ENCODE data around the gene LDLRAD4. TPM values are rescaled to one million over a fixed set of nuclear protein-coding genes. Genes with fewer than 3 reads are reported as not detected.

The LDLRAD4 gene
- polyA plus RNA-seq, 1 of the 3 experiments (the other 2 are of a cell fraction) = 0.16 TPM

DNA sequence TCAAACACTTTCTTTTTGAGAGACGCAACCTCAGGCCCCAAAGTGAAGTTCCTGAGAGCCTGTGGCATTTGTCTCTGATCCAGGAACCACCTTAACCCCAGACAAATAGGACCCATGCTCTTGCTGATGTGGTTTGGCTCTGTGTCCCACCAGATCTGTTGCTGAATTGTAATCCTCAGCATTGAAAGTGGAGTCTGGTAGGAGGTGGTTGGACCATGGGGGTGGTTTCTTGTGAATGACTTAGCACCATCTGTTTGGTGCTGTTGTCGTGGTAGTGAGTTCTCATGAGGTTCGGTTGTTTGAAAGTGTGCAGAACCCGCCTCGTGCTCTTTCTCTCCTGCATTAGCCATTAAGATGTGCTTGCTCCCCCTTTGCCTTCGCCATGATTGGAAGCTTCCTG, 255.2 kb downstream of the LDLRAD4 start (continued):
- TF ChIP-seq SIN3A (IDR thresholded peaks at IDR 0.05; ENCODE audit: borderline replicate concordance, low read depth, low read length) (no peak), TEAD4 (IDR thresholded peaks at IDR 0.05; ENCODE audit: borderline replicate concordance, insufficient read depth) (no peak), MEF2A (IDR thresholded peaks at IDR 0.05; ENCODE audit: borderline replicate concordance, low read depth) (no peak), CHD2 (IDR thresholded peaks at IDR 0.05; ENCODE audit: low read length, partially characterized antibody) (no peak), POLR2AphosphoS5 (IDR thresholded peaks at IDR 0.05; ENCODE audit: low read depth, low read length) (no peak), FOSL2 (IDR thresholded peaks at IDR 0.05; ENCODE audit: borderline replicate concordance, low read depth) (no peak), RFX5 (IDR thresholded peaks at IDR 0.05; ENCODE audit: low read length) (no peak)
- TF ChIP-seq, protein P1, sequence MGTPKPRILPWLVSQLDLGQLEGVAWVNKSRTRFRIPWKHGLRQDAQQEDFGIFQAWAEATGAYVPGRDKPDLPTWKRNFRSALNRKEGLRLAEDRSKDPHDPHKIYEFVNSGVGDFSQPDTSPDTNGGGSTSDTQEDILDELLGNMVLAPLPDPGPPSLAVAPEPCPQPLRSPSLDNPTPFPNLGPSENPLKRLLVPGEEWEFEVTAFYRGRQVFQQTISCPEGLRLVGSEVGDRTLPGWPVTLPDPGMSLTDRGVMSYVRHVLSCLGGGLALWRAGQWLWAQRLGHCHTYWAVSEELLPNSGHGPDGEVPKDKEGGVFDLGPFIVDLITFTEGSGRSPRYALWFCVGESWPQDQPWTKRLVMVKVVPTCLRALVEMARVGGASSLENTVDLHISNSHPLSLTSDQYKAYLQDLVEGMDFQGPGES (IDR thresholded peaks at IDR 0.05; ENCODE audit: low read depth, low read length) = no peak
- TF ChIP-seq, protein P2, sequence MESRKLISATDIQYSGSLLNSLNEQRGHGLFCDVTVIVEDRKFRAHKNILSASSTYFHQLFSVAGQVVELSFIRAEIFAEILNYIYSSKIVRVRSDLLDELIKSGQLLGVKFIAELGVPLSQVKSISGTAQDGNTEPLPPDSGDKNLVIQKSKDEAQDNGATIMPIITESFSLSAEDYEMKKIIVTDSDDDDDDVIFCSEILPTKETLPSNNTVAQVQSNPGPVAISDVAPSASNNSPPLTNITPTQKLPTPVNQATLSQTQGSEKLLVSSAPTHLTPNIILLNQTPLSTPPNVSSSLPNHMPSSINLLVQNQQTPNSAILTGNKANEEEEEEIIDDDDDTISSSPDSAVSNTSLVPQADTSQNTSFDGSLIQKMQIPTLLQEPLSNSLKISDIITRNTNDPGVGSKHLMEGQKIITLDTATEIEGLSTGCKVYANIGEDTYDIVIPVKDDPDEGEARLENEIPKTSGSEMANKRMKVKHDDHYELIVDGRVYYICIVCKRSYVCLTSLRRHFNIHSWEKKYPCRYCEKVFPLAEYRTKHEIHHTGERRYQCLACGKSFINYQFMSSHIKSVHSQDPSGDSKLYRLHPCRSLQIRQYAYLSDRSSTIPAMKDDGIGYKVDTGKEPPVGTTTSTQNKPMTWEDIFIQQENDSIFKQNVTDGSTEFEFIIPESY (IDR thresholded peaks at IDR 0.05; ENCODE audit: borderline replicate concordance, low read depth) = no peak

DNA sequence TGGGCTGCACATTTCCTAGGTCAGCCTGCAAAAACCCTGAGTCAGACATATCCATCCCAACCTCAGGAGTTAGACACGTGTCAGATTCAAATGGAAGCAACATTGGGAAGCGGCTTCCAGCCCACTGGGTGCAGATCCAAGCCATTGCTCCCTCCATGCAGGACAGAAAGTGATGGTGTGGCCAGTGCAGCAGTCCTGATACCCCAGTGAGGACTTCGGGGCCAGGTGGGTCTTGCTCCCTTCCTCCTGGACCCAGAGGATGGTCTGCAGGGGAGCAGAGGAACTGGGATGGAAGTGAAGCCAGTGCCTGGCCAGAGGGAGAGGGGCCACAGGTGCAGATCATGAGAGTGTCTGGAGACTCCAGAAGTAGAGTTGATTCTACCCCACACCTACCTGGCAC, 255.8 kb downstream of the LDLRAD4 start:
- TF ChIP-seq NRF1 (IDR thresholded peaks at IDR 0.05; ENCODE audit: low read depth, low read length) (no peak), TEAD4 (IDR thresholded peaks at IDR 0.05; ENCODE audit: borderline replicate concordance, insufficient read depth) (no peak), GABPA (IDR thresholded peaks at IDR 0.05; ENCODE audit: low read depth) (no peak), FOSL2 (IDR thresholded peaks at IDR 0.05; ENCODE audit: borderline replicate concordance, low read depth) (no peak)
- no peaks in the 10 kb centered on the region for H3K36me3 ChIP-seq (replicated peaks in 1 of 2; ENCODE audit: control insufficient read depth in 1 of 2, insufficient read depth in 2 of 2, low read length in 1 of 2)
- POLR2A ChIA-PET = no interaction called here
- no peaks in the 10 kb centered on the region for H3F3A ChIP-seq (replicated peaks; ENCODE audit: insufficient read depth)
- H3K9me2 ChIP-seq = no peaks in the 10 kb centered on the region
- H4K20me1 ChIP-seq (ENCODE audit: insufficient read depth) = no peaks in the 10 kb centered on the region
- H3K4me2 ChIP-seq = no peak overlapping the region
- H3K4me1 ChIP-seq (ENCODE audit: control insufficient read depth in 1 of 2, insufficient read depth in 2 of 2, low read depth in 1 of 2, low read length in 1 of 2) = peaks cover 0 to 31% of the 10 kb centered on the region in 2 experiments; a peak in 2 of 4 replicates
- H2AFZ ChIP-seq (ENCODE audit: low read depth) = no peak overlapping the region
- DNase-seq = no peak
- H3K4me3 ChIP-seq (ENCODE audit: low read depth in 2 of 2, low read length in 1 of 2) = no peak overlapping the region
- H3K27me3 ChIP-seq (ENCODE audit: insufficient read depth) = no peaks in the 10 kb centered on the region
- WGBS (ENCODE audit: low lambda C conversion rate) = 44% methylated on average over 3 of the region's 3 CpGs
- CTCF ChIA-PET = no interaction called here
- H3K27ac ChIP-seq (ENCODE audit: low read depth in 2 of 2, low read length in 1 of 2) = no peak overlapping the region; a peak in 1 of 4 replicates
- no peaks in the 10 kb centered on the region for H3K9me3 ChIP-seq
- H3K79me2 ChIP-seq (ENCODE audit: insufficient read depth) = no peaks in the 10 kb centered on the region
- H3K9ac ChIP-seq = no peak overlapping the region

DNA sequence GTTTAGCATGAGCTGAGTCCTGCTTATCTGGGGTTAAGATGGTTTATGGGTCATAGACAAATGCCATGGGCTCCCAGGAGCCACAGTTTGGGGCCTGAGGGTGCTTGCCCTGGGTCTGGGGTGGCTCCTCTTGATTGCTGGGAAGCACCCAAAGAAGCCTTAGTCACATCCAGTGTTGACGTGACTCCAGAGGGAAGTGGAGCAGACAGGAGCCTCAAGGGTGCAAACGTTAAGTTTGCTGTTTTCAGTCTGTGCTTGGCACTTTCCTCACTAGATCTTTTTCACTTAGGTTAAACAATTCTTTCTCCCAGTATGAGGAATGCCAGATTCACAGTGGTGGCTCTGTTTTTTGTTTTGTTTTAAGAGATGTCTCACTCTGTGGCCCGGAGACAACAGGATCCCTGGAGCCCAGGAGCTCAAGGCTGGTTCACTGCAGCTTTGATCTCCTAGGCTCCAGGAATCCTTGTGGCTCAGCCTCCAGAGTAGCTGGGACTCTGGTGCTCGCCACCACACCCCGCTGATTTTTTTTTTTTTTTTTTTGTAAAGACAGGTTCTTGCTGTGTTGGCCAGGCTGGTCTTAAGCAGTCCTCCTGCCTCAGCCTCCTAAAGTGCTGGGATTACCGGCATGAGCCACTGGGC, 256.5 kb downstream of the LDLRAD4 start:
- POLR2A ChIA-PET = no interaction called here
- no peak overlapping the region for H3K4me3 ChIP-seq (ENCODE audit: low read depth in 2 of 2, low read length in 1 of 2)
- no peaks in the 10 kb centered on the region for H3K27me3 ChIP-seq (ENCODE audit: insufficient read depth)
- no peaks in the 10 kb centered on the region for H3K36me3 ChIP-seq (replicated peaks in 1 of 2; ENCODE audit: control insufficient read depth in 1 of 2, insufficient read depth in 2 of 2, low read length in 1 of 2)
- peaks cover 0 to 31% of the 10 kb centered on the region in 2 experiments; a peak in 2 of 4 replicates for H3K4me1 ChIP-seq (ENCODE audit: control insufficient read depth in 1 of 2, insufficient read depth in 2 of 2, low read depth in 1 of 2, low read length in 1 of 2)
- no peak overlapping the region for H2AFZ ChIP-seq (ENCODE audit: low read depth)
- whole genome bisulfite sequencing (ENCODE audit: low lambda C conversion rate) = 50% methylated on average over 6 of the region's 6 CpGs
- no peaks in the 10 kb centered on the region for H3K9me3 ChIP-seq
- H3K9me2 ChIP-seq = no peaks in the 10 kb centered on the region
- H4K20me1 ChIP-seq (ENCODE audit: insufficient read depth) = no peaks in the 10 kb centered on the region
- H3K27ac ChIP-seq (ENCODE audit: low read depth in 2 of 2, low read length in 1 of 2) = no peak overlapping the region; a peak in 1 of 4 replicates
- no peaks in the 10 kb centered on the region for H3F3A ChIP-seq (replicated peaks; ENCODE audit: insufficient read depth)
- H3K9ac ChIP-seq = no peak overlapping the region
- CTCF ChIA-PET = no interaction called here
- no peaks in the 10 kb centered on the region for H3K79me2 ChIP-seq (ENCODE audit: insufficient read depth)
- DNase-seq = no peak
- H3K4me2 ChIP-seq = no peak overlapping the region
- TF ChIP-seq FOSL2 (IDR thresholded peaks at IDR 0.05; ENCODE audit: borderline replicate concordance, low read depth) (no peak), RCOR1 (IDR thresholded peaks at IDR 0.05; ENCODE audit: low read length) (no peak), POLR2AphosphoS5 (IDR thresholded peaks at IDR 0.05; ENCODE audit: low read depth, low read length) (no peak), NRF1 (IDR thresholded peaks at IDR 0.05; ENCODE audit: low read depth, low read length) (no peak), YY1 (IDR thresholded peaks at IDR 0.05; ENCODE audit: low read depth) (no peak), FOXM1 (IDR thresholded peaks at IDR 0.05; ENCODE audit: low read depth) (no peak), SMC3 (IDR thresholded peaks at IDR 0.05; ENCODE audit: low read depth, low read length) (no peak)
- TF ChIP-seq, protein P1 (IDR thresholded peaks at IDR 0.05; ENCODE audit: low read depth, low read length) = no peak
- TF ChIP-seq, protein P3, sequence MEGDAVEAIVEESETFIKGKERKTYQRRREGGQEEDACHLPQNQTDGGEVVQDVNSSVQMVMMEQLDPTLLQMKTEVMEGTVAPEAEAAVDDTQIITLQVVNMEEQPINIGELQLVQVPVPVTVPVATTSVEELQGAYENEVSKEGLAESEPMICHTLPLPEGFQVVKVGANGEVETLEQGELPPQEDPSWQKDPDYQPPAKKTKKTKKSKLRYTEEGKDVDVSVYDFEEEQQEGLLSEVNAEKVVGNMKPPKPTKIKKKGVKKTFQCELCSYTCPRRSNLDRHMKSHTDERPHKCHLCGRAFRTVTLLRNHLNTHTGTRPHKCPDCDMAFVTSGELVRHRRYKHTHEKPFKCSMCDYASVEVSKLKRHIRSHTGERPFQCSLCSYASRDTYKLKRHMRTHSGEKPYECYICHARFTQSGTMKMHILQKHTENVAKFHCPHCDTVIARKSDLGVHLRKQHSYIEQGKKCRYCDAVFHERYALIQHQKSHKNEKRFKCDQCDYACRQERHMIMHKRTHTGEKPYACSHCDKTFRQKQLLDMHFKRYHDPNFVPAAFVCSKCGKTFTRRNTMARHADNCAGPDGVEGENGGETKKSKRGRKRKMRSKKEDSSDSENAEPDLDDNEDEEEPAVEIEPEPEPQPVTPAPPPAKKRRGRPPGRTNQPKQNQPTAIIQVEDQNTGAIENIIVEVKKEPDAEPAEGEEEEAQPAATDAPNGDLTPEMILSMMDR (IDR thresholded peaks at IDR 0.05) = no peak
- TF ChIP-seq, protein P4, sequence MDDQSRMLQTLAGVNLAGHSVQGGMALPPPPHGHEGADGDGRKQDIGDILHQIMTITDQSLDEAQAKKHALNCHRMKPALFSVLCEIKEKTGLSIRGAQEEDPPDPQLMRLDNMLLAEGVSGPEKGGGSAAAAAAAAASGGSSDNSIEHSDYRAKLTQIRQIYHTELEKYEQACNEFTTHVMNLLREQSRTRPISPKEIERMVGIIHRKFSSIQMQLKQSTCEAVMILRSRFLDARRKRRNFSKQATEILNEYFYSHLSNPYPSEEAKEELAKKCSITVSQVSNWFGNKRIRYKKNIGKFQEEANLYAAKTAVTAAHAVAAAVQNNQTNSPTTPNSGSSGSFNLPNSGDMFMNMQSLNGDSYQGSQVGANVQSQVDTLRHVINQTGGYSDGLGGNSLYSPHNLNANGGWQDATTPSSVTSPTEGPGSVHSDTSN (IDR thresholded peaks at IDR 0.05) = no peak

Measured in SK-N-SH (cell line).